HCT116 (cell line): ENCODE measurements around the gene PIGN. TPM values are rescaled to one million over a fixed set of nuclear protein-coding genes. Genes with fewer than 3 reads are reported as not detected.

Experiments
- ATAC-seq: fragments of 200-7000 bp; cut with Tn5 transposase; 2 replicates; pipeline ENCODE4 v1.9.1; 2020; ENCODE audit warnings: mild to moderate bottlenecking, moderate library complexity
- BruUV-seq: library from RNA; stranded (reverse); fragments of 400-500 nt; replicated peaks from 2 replicates; lab custom pipeline; 2021; lab: Mats Ljungman, UMichigan
- CTCF ChIA-PET: fragments of 300-600 bp; sonication (Branson Sonifier 250); formaldehyde crosslinking; loops from one replicate; lab custom pipeline; 2021; ENCODE audit warnings: antibody characterized with exemption; lab: Charles Lee
- POLR2A ChIA-PET: fragments of 300-600, 350-600 bp; sonication (Branson Sonifier 250); formaldehyde crosslinking; loops from one replicate; lab custom pipeline; 2021; ENCODE audit warnings: antibody characterized with exemption; lab: Charles Lee
- RAD21 ChIA-PET, 2 experiments: fragments of 300-600 bp; sonication (Branson Sonifier 250); formaldehyde crosslinking; loops; one replicate each; lab custom pipeline; 2023; ENCODE audit warnings: low total read pairs in 2 of 2; ENCODE audit not compliant: uncharacterized antibody in 2 of 2, unreplicated experiment in 2 of 2, low non-redundant PET in 1 of 2; lab: Charles Lee
- DNase-seq: peaks from one replicate; pipeline ENCODE4 v3.0.0-alpha.2; 2010; ENCODE audit warnings: low read depth, low spot score
- H2AFZ ChIP-seq: fragments of 200-600 bp; shearing (Covaris generic), sonication (generic); 2 replicates; pipeline ENCODE4 v1.6.1; 2017; ENCODE audit warnings: low read depth, mixed run types, mixed read lengths, antibody characterized with exemption, low read length; ENCODE audit not compliant: poor library complexity, severe bottlenecking
- H3K27ac ChIP-seq: 2 replicates; pipeline ENCODE4 v1.5.1; 2012; ENCODE audit warnings: low read depth, low read length
- H3K27me3 ChIP-seq: fragments of 200-600 bp; sonication (generic); 2 replicates; pipeline ENCODE4 v1.6.1; 2016; ENCODE audit warnings: mixed run types, low read length, mixed read lengths; ENCODE audit not compliant: insufficient read depth
- H3K36me3 ChIP-seq, 2 experiments: fragments of 200-500 bp in 1 of 2; fragments of 200-600 bp in 1 of 2; sonication (Bioruptor generic) in 1 of 2; sonication (generic) in 1 of 2; 2 replicates each; pipeline versions ENCODE4 v1.5.1 to v1.6.1; 2014 to 2016; ENCODE audit warnings: low read length in 2 of 2, inconsistent platforms in 1 of 2, mixed read lengths in 1 of 2, mixed run types in 1 of 2; ENCODE audit not compliant: insufficient read depth in 2 of 2, control insufficient read depth in 1 of 2
- H3K4me1 ChIP-seq, 2 experiments: fragments of 200-600 bp in 1 of 2; sonication (generic) in 1 of 2; 2 replicates each; pipeline versions ENCODE4 v1.5.1 to v1.6.1; 2012 to 2017; ENCODE audit warnings: low read length in 2 of 2, inconsistent platforms in 1 of 2, mild to moderate bottlenecking in 1 of 2, mixed read lengths in 1 of 2, mixed run types in 1 of 2, moderate library complexity in 1 of 2; ENCODE audit not compliant: insufficient read depth in 2 of 2, control insufficient read depth in 1 of 2
- H3K4me2 ChIP-seq: fragments of 200-600 bp; sonication (generic); 2 replicates; pipeline ENCODE4 v1.6.1; 2017; ENCODE audit warnings: mixed run types, low read length, mixed read lengths
- H3K4me3 ChIP-seq, 2 experiments: fragments of 200-600 bp in 1 of 2; sonication (generic) in 1 of 2; replicated peaks in 1 of 2; 2 replicates each; pipeline ENCODE4 v1.5.1; 2011 to 2016; ENCODE audit warnings: low read length in 2 of 2, control low read depth in 1 of 2, low read depth in 1 of 2, mild to moderate bottlenecking in 1 of 2, mixed read lengths in 1 of 2, mixed run types in 1 of 2
- H3K79me2 ChIP-seq: fragments of 200-600 bp; sonication (generic); 2 replicates; pipeline ENCODE4 v1.6.1; 2017; ENCODE audit warnings: mild to moderate bottlenecking, mixed run types, low read length, moderate library complexity, mixed read lengths; ENCODE audit not compliant: insufficient read depth
- H3K9ac ChIP-seq: fragments of 200-600 bp; sonication (generic); 2 replicates; pipeline ENCODE4 v1.6.1; 2016; ENCODE audit warnings: low read length, mixed read lengths
- H3K9me2 ChIP-seq: fragments of 200-600 bp; sonication (generic), shearing (Covaris generic); 2 replicates; pipeline ENCODE4 v1.6.1; 2017; ENCODE audit warnings: mixed run types, mild to moderate bottlenecking, moderate library complexity; ENCODE audit not compliant: insufficient read depth
- H3K9me3 ChIP-seq, 2 experiments: fragments of 200-500 bp in 1 of 2; fragments of 200-600 bp in 1 of 2; sonication (Bioruptor generic) in 1 of 2; sonication (generic) in 1 of 2; 2 replicates each; pipeline ENCODE4 v1.6.1; 2014 to 2017; ENCODE audit warnings: low read length in 2 of 2, mixed read lengths in 2 of 2, inconsistent platforms in 1 of 2, low read depth in 1 of 2, mild to moderate bottlenecking in 1 of 2, mixed run types in 1 of 2, moderate library complexity in 1 of 2; ENCODE audit not compliant: control insufficient read depth in 1 of 2, insufficient read depth in 1 of 2
- H4K20me1 ChIP-seq: fragments of 200-600 bp; sonication (generic), shearing (Covaris generic); 2 replicates; pipeline ENCODE4 v1.6.1; 2017; ENCODE audit warnings: mixed run types, mild to moderate bottlenecking, moderate library complexity; ENCODE audit not compliant: insufficient read depth
- CEBPB ChIP-seq: IDR thresholded peaks from 2 replicates; pipeline ENCODE4 v1.6.1; 2012; ENCODE audit warnings: low read depth
- EGR1 ChIP-seq: IDR thresholded peaks from 2 replicates; pipeline ENCODE4 v1.6.1; 2012; ENCODE audit warnings: low read depth
- ELF1 ChIP-seq: IDR thresholded peaks from 2 replicates; pipeline ENCODE4 v1.6.1; 2012; ENCODE audit warnings: low read depth, borderline replicate concordance
- EZH2 ChIP-seq: fragments of 200-600 bp; sonication (generic); IDR thresholded peaks from 2 replicates; pipeline ENCODE4 v1.6.1; 2017; ENCODE audit warnings: antibody characterized with exemption, mixed run types
- FOSL1 ChIP-seq: IDR thresholded peaks from 2 replicates; pipeline ENCODE4 v1.6.1; 2012; ENCODE audit warnings: low read depth
- JUND ChIP-seq: IDR thresholded peaks from 2 replicates; pipeline ENCODE4 v1.6.1; 2012
- POLR2A ChIP-seq: IDR thresholded peaks from 2 replicates; pipeline ENCODE4 v1.7.0; 2011; ENCODE audit warnings: borderline replicate concordance; ENCODE audit not compliant: insufficient read depth, insufficient read length; ENCODE audit errors: extremely low read depth
- SIN3A ChIP-seq: IDR thresholded peaks from 2 replicates; pipeline ENCODE4 v1.6.1; 2012; ENCODE audit warnings: low read depth
- SP1 ChIP-seq: IDR thresholded peaks from 2 replicates; pipeline ENCODE4 v1.6.1; 2012; ENCODE audit warnings: low read depth
- TCF7L2 ChIP-seq: IDR thresholded peaks from 2 replicates; pipeline ENCODE4 v1.7.0; 2011; ENCODE audit warnings: borderline replicate concordance, inconsistent platforms; ENCODE audit not compliant: insufficient read depth, insufficient read length; ENCODE audit errors: extremely low read depth
- YY1 ChIP-seq: IDR thresholded peaks from 2 replicates; pipeline ENCODE4 v1.6.1; 2011; ENCODE audit warnings: low read length, low read depth, moderate library complexity, mild to moderate bottlenecking; ENCODE audit not compliant: insufficient replicate concordance; ENCODE audit errors: extremely low read depth
- ZFX ChIP-seq: fragments of 450-650 bp; IDR thresholded peaks from 2 replicates; pipeline ENCODE4 v1.6.1; 2017
- ZNF274 ChIP-seq: fragments of 200-500 bp; sonication (Bioruptor generic); IDR thresholded peaks from 2 replicates; pipeline ENCODE4 v1.6.1; 2014; ENCODE audit warnings: mild to moderate bottlenecking, low read depth, low read length, inconsistent platforms
- intact Hi-C: fragments of 100-400 bp; cut with micrococcal nuclease; formaldehyde crosslinking; loops from 2 replicates; pipeline ENCODE4 v1.10.0; 2022
- total RNA-seq: library from RNA; stranded (reverse); gene quantifications from one replicate; pipeline ENCODE4 v1.2.1, GENCODE V29; 2021; ENCODE audit not compliant: unreplicated experiment
- TF ChIP-seq, protein P1 (sequence below), 3 experiments: fragments of 200-600 bp in 1 of 3; sonication (generic) in 1 of 3; IDR thresholded peaks in 2 of 3; conservative IDR thresholded peaks in 1 of 3; 2 replicates each; pipeline ENCODE4 v1.5.1; 2012 to 2017; ENCODE audit warnings: low read depth in 2 of 3, low read length in 2 of 3, antibody characterized with exemption in 1 of 3, borderline replicate concordance in 1 of 3, control low read depth in 1 of 3, mild to moderate bottlenecking in 1 of 3, mixed read lengths in 1 of 3, mixed run types in 1 of 3, moderate library complexity in 1 of 3; ENCODE audit not compliant: insufficient read depth in 1 of 3

The PIGN gene
- total RNA-seq, 1 experiment from 2014 or later, result 12.2 TPM

- intact Hi-C loops, result no loop called here
- no TSS peak for BruUV-seq
- no peak for ATAC-seq
Observed at GRCh38 chr18:62122330-62122729, 64.5 kb downstream of the PIGN start.

More at GRCh38 chr18:62122330-62122729, 64.5 kb downstream of the PIGN start:
- Histone ChIP-seq H3K4me1 (no peaks in the 10 kb centered on the region), H4K20me1 (no peaks in the 10 kb centered on the region), H3K9me2 (no peaks in the 10 kb centered on the region), H3K79me2 (no peaks in the 10 kb centered on the region), H3K27ac (no peak overlapping the region), H3K4me2 (no peak overlapping the region), H3K27me3 (no peaks in the 10 kb centered on the region), H2AFZ (no peak overlapping the region), H3K36me3 (no peaks in the 10 kb centered on the region)
- DNase-seq, result no peak
- RAD21 ChIA-PET, result no interaction called here
- POLR2A ChIA-PET, result no interaction called here
- CTCF ChIA-PET, result interaction anchor here (0.7 kb wide), 1 partner anchor 9 kb away, joined by 3 read pairs; no protein-coding TSS in a partner anchor
- TF ChIP-seq EGR1 (no peak), CEBPB (no peak), SIN3A (no peak), FOSL1 (no peak), TCF7L2 (no peak), ELF1 (no peak), EZH2 (no peak), SP1 (no peak), POLR2A (no peak), YY1 (no peak), JUND (no peak), ZFX (no peak), ZNF274 (no peak)
- TF ChIP-seq, protein P1, sequence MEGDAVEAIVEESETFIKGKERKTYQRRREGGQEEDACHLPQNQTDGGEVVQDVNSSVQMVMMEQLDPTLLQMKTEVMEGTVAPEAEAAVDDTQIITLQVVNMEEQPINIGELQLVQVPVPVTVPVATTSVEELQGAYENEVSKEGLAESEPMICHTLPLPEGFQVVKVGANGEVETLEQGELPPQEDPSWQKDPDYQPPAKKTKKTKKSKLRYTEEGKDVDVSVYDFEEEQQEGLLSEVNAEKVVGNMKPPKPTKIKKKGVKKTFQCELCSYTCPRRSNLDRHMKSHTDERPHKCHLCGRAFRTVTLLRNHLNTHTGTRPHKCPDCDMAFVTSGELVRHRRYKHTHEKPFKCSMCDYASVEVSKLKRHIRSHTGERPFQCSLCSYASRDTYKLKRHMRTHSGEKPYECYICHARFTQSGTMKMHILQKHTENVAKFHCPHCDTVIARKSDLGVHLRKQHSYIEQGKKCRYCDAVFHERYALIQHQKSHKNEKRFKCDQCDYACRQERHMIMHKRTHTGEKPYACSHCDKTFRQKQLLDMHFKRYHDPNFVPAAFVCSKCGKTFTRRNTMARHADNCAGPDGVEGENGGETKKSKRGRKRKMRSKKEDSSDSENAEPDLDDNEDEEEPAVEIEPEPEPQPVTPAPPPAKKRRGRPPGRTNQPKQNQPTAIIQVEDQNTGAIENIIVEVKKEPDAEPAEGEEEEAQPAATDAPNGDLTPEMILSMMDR (IDR thresholded peaks at IDR 0.05 in 2 of 3, conservative IDR thresholded peaks at IDR 0.05 in 1 of 3; ENCODE audit: borderline replicate concordance in 1 of 3, insufficient read depth in 1 of 3, low read depth in 2 of 3, low read length in 2 of 3), result no peak
- TF ChIP-seq, all 23 proteins: peak for 0
- no peak overlapping the region for H3K9ac ChIP-seq
- no peak overlapping the region for H3K4me3 ChIP-seq
- no peaks in the 10 kb centered on the region for H3K9me3 ChIP-seq
